ENCODE results near the gene INTU.

The INTU gene

GRCh38 chr4:127747883-127748282 is 115.1 kb downstream of the INTU start:
- ChIA-PET CTCF (no interaction called here), POLR2A (ENCODE audit: low non-redundant PET) (no interaction called here)
- no peak for DNase-seq (ENCODE audit: low spot score)
- H3K27ac ChIP-seq, result no peak overlapping the region
- no peak for TF ChIP-seq CTCF (conservative IDR thresholded peaks at IDR 0.05; ENCODE audit: low read depth)

- CTCF ChIA-PET, result no interaction called here
Observed at GRCh38 chr4:127748957-127749356, 116.2 kb downstream of the INTU start.

GRCh38 chr4:127756906-127757305 is 124.1 kb downstream of the INTU start:
- no peak for DNase-seq (ENCODE audit: low spot score)
- H3K27ac ChIP-seq, result no peak overlapping the region
- TF ChIP-seq CTCF (conservative IDR thresholded peaks at IDR 0.05; ENCODE audit: low read depth), result no peak
- ChIA-PET POLR2A (ENCODE audit: low non-redundant PET) (no interaction called here), CTCF (no interaction called here)

More at GRCh38 chr4:127748957-127749356, 116.2 kb downstream of the INTU start:
- POLR2A ChIA-PET (ENCODE audit: low non-redundant PET), result no interaction called here
- TF ChIP-seq CTCF (conservative IDR thresholded peaks at IDR 0.05; ENCODE audit: low read depth), result no peak
- no peak overlapping the region for H3K27ac ChIP-seq
- no peak for DNase-seq (ENCODE audit: low spot score)

GRCh38 chr4:127759228-127759820 is 126.6 kb downstream of the INTU start:
- no peak for TF ChIP-seq CTCF (conservative IDR thresholded peaks at IDR 0.05; ENCODE audit: low read depth)
- POLR2A ChIA-PET (ENCODE audit: low non-redundant PET), result no interaction called here
- CTCF ChIA-PET, result no interaction called here
- no peak for DNase-seq (ENCODE audit: low spot score)
- no peak overlapping the region for H3K27ac ChIP-seq

GRCh38 chr4:127759893-127760292 is 127.1 kb downstream of the INTU start:
- ChIA-PET CTCF (no interaction called here), POLR2A (ENCODE audit: low non-redundant PET) (no interaction called here)
- no peak overlapping the region for H3K27ac ChIP-seq
- no peak for TF ChIP-seq CTCF (conservative IDR thresholded peaks at IDR 0.05; ENCODE audit: low read depth)
- DNase-seq (ENCODE audit: low spot score), result no peak

- no peak for TF ChIP-seq CTCF (conservative IDR thresholded peaks at IDR 0.05; ENCODE audit: low read depth)
- no peak for DNase-seq (ENCODE audit: low spot score)
- H3K27ac ChIP-seq, result no peak overlapping the region
- ChIA-PET POLR2A (ENCODE audit: low non-redundant PET) (no interaction called here), CTCF (no interaction called here)
Observed at GRCh38 chr4:127771535-127772275, 138.9 kb downstream of the INTU start.
